Fibroblast of the conjunctiva (primary cell): ENCODE data around the gene MUC6.

ENCODE experiments used
- DNase-seq: peaks from one replicate; pipeline ENCODE4 v3.0.0-alpha.2; 2010; ENCODE audit warnings: low read depth

MUC6 gene

DNA sequence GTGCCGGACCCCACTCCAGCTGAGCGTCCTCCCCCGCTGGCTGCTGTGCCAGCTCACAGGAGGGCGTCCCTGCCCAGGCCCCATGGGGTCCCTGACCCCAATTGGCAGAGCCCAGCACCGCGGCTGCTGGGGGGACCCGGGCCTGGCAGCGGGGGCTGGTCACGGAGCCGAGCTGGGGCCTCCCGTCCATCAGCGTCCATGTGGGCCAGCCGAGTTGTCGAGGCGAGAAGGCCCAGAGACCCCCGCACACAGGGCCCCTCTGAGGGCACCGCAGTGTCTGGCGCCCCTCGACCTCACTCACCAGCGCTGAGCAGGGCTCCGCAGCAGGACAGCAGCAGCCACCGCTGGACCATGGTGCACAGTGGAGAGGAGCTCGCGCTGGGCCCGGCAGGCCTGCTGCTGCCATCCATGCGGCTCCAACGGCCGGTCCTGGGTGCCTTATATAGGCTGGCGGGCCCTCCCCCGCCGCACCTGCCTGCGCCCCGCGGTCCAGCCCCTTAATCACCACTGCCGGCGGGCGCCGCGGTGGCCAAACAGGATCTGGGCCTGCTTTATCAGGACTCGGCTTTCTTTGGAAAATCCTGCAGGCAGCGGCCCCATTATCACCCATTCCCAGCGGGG lies at the start of gene MUC6:
TSS of gene MUC6 (minus strand) at position 416 of the 621 bp plus-strand sequence. CDS start at position 353, 63 bp downstream.
- no peak for DNase-seq

- no peak for DNase-seq
Observed at GRCh38 chr11:1085440-1086170, 49.1 kb upstream of the MUC6 start.

DNA sequence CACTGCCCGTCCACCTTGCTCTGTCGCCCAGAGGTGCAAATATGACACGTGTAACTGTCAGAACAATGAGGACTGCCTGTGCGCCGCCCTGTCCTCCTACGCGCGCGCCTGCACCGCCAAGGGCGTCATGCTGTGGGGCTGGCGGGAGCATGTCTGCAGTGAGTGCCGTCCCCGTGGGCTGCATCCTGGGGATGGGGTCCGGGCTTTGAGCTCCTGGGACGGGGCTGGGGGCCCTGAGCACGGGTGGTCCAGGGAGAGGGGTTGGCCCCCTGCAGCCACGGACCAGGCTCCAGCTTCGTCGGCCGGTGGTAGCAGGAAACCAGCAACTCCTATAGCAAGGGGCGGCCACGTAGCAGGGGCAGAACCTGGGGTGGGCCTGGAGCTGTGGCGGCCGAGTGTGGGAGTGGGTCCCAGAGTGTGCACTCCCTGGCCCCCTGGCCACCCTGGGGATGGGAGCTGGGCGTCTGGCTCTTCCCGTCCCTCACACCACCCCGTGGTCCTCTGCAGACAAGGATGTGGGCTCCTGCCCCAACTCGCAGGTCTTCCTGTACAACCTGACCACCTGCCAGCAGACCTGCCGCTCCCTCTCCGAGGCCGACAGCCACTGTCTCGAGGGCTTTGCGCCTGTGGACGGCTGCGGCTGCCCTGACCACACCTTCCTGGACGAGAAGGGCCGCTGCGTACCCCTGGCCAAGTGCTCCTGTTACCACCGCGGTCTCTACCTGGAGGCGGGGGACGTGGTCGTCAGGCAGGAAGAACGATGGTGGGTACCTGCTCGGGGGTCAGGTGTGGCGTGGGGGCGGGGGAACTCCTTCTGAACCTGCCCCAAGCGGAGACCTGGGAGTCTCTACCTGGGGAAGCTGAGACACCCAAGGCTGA lies 48.3 kb upstream of the MUC6 start:
- no peak for DNase-seq

DNA sequence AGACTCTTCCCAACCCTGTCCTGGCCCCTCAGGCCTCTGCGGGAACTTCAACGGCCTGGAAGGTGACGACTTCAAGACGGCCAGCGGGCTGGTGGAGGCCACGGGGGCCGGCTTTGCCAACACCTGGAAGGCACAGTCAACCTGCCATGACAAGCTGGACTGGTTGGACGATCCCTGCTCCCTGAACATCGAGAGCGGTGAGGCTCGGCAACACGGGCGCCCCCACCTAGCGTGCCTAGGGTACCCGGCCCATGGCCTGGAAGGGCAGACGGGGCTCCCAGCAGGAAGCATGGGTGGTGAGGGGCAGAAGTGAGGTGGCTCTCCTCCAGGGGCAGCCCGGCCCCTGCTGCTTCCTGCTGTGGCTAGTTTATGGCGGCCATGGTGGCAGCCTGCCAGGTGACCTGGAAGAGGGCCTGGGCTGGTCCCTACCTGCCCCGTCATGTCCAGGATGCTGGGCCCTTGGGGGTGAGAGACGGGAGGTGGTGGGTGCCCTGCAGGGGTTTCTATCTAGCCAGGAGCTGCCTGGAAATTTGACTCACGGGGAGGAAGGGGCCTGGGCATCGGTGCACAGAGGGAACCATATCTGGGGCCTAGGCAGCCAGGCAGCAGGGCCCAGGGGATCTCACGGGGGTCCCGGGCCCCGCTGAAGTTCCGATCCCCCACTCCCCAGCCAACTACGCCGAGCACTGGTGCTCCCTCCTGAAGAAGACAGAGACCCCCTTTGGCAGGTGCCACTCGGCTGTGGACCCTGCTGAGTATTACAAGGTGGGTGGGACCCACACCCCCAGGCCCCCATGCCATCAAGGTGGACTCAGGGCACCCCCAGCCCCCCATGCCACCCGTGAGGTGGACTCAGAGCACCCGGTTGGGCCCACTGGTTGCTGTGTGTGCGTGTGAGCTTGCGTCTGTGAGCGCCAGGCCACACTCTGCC lies 47.4 kb upstream of the MUC6 start:
- DNase-seq: no peak

- DNase-seq: no peak
Observed at GRCh38 chr11:1082728-1083620, 46.5 kb upstream of the MUC6 start.

- no peak for DNase-seq
Observed at GRCh38 chr11:1082346-1082727, 45.8 kb upstream of the MUC6 start.

GRCh38 chr11:1081601-1082311 lies 45.2 kb upstream of the MUC6 start:
- DNase-seq: no peak

DNA sequence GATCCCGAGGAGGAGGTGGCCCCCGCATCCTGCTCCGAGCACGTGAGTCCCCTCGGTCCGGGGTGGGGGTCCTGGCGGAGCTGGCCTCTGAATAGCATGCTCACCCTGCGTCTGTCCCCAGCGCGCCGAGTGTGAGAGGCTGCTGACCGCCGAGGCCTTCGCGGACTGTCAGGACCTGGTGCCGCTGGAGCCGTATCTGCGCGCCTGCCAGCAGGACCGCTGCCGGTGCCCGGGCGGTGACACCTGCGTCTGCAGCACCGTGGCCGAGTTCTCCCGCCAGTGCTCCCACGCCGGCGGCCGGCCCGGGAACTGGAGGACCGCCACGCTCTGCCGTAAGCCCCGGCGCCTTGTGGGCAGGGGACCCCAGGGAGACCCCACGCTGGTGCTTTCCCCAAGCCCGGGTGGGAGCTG lies 41.7 kb upstream of the MUC6 start:
- no peak for DNase-seq

DNA sequence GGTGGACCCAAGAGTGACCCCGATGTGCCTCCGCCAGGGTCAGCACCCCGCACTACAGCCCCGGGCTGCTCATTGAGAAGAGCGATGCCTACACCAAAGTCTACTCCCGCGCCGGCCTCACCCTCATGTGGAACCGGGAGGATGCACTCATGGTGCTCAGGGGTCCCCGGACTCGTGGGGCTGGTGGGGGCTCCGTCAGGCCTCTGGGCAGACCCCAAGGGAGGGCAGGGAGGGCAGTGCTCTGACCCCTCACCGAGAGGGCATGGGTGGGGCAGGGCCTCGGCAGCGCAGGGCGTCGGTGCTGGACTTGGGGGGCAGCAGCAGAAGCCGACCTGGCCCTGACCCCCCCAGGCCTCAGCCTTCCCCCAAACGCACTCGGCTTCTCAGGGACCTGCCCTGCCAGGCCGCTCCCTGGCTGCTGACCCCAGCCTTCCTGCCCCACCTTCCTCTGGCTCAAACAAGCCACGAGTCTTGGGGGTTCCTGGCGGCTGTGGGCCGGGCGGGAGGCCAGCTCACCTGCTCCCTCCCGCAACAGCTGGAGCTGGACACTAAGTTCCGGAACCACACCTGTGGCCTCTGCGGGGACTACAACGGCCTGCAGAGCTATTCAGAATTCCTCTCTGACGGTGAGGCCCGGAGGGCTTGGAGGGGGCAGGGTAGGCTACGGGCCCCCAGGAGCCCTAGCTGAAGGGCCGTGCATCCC lies 41.0 kb upstream of the MUC6 start:
- no peak for DNase-seq

GRCh38 chr11:1077033-1077416 lies 40.5 kb upstream of the MUC6 start:
- no peak for DNase-seq

GRCh38 chr11:1076061-1076665 lies 39.6 kb upstream of the MUC6 start:
- no peak for DNase-seq

DNA sequence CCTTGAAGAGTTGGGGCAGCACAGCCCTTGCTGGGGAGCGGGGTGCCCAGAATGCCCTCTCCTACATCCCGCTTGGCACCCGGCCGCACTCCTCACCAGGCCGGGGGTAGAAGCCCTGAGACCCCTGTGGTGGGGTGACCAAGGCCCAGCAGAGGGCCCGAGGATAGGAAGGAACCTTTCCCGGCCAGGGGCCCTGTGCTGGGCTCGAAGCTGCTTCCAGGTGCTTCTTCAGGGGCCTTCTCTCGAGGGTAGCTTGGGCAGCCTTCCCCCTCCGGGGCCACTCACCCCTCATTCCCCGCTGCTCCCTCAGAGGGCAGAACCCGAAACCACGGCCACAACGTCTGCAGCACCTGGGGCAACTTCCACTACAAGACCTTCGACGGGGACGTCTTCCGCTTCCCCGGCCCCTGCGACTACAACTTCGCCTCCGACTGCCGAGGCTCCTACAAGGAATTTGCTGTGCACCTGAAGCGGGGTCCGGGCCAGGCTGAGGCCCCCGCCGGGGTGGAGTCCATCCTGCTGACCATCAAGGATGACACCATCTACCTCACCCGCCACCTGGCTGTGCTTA lies 38.9 kb upstream of the MUC6 start:
- DNase-seq: no peak

GRCh38 chr11:1074244-1075221 lies 38.0 kb upstream of the MUC6 start, which contains the start of gene MUC2:
Gene MUC2 (plus strand): TSS chr11:1074874.
- DNase-seq: no peak

DNA sequence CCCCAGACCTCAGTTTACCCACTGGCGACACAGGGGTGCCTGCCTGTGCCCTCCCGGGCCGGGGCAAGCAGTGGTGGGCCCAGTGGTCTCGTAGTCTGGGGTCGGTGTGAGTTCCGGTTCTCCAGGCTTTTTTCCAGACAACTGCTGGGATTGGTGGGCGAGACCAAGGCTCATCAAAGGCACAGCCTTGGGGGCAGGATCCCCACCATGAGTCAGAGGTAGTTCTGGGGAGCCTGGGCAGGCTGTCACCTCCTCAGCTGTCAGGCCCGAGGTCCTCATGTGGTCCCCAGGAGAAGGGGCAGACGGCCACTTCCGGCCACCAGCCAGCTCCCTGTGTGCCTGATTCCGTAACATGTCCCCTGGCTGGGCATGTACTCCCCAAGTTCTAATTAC lies 37.3 kb upstream of the MUC6 start:
- no peak for DNase-seq

DNA sequence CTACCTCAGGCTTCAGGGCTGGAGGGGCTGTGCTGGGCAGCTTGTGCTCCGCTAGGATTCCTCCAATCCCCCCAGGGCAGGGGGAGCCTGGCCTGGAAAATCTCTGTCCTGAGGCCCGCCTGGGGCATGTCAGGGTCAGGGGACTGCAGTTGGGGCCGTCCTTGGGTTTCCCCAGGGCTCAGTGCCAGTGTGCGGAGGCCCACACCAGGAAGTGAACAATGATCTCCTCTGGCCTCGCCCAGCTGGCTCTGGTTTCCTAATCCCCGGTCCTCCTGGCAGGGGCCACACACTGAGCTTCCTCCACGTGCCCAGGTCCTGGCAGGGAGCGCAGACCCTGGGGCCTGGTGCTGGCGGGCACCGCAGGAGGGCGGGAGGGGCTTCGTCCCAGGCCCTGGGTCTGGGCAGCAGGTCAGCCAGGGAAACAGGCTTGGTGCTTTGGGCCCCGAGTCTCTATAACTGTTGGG lies 36.8 kb upstream of the MUC6 start:
- no peak for DNase-seq

DNA sequence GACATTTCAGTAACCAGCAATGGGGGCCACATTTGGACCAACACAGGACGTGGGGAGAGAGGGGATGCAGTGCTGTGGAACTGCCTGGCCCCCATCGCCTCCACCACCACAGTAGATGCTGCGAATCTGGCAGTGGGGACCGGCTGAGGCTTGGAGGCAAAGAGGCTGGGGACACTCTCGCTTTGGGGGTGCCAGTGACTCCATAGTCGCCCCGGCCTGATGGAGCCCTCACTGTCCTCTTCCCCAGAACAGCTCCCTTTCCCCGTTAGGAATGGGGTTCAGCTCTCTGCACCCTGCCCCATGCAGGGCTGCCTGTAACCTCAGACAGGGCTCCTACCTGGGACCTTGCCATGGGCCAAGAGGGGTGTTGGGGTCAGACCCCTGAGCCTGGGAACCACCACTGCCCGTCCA lies 36.3 kb upstream of the MUC6 start:
- no peak for DNase-seq

- DNase-seq: no peak
Observed at GRCh38 chr11:1072116-1072820, 35.8 kb upstream of the MUC6 start.
